Measurements from ENCODE around the gene RNASE4.

RNASE4 gene

GRCh38 chr14:20745571-20746358, 61.4 kb downstream of the RNASE4 start, which contains the start of gene EDDM3A:
Gene EDDM3A, plus strand, starts transcription at chr14:20745887. Its CDS starts 1,694 bp downstream, at chr14:20747581.
- DNase-seq (ENCODE audit: low spot score), result no peak

GRCh38 chr14:20746566-20746965, 62.2 kb downstream of the RNASE4 start:
- DNase-seq (ENCODE audit: low spot score), result no peak

GRCh38 chr14:20748439-20748838, 64.1 kb downstream of the RNASE4 start:
- no peak for DNase-seq (ENCODE audit: low spot score)

GRCh38 chr14:20750194-20750593, 65.8 kb downstream of the RNASE4 start:
- no peak for DNase-seq (ENCODE audit: low spot score)
